ENCODE measurements around the gene STRIP1. TPM values are rescaled to one million over a fixed set of nuclear protein-coding genes. Genes with fewer than 3 reads are reported as not detected.

STRIP1 gene
- total RNA-seq, 1 experiment from 2014 or later: 40.6 TPM

GRCh38 chr1:110040548-110040947 is 6.1 kb downstream of the STRIP1 start:
- H3K9me3 Mint-ChIP-seq (ENCODE audit: unreplicated experiment): no peaks in the 10 kb centered on the region
- H3K27ac Mint-ChIP-seq (ENCODE audit: low read depth, unreplicated experiment): no peak overlapping the region
- BruUV-seq (replicated peaks): no TSS peak
- no peak for TF ChIP-seq CTCF (IDR thresholded peaks at IDR 0.05; ENCODE audit: unreplicated experiment)
- intact Hi-C loops (cut with micrococcal nuclease): no loop called here
- no peak for DNase-seq (ENCODE audit: unreplicated experiment)
- peaks cover 67% of the 10 kb centered on the region for H3K36me3 Mint-ChIP-seq (ENCODE audit: insufficient read depth, unreplicated experiment)
- CTCF ChIA-PET: interaction anchor here (0.5 to 12.1 kb wide), 5 partner anchors 11 to 509 kb away, joined by 3 to 120 read pairs (median 4); no protein-coding TSS in a partner anchor
- POLR2A ChIA-PET: no interaction called here
- H3K4me1 Mint-ChIP-seq (ENCODE audit: insufficient read depth, unreplicated experiment): peaks cover 3% of the 10 kb centered on the region
- H3K4me3 Mint-ChIP-seq (ENCODE audit: unreplicated experiment): no peak overlapping the region
- H3K27me3 Mint-ChIP-seq (ENCODE audit: insufficient read depth, unreplicated experiment): no peaks in the 10 kb centered on the region

DNA sequence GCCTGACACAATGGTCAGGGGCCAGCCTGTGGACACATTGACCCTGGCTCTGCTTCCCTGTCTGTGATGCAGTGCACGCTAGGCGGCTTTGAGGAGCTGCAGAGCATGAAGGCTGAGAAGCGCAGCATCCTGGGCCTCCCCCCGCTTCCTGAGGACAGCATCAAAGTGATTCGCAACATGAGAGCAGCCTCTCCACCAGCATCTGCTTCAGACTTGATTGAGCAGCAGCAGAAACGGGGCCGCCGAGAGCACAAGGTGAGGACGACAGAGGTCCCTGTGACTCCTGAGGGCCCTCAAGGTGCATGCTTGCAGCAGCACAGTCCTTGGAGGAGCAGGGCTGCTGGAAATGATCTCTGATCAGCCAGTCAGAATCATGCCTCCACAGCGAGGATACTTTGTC is 8.6 kb downstream of the STRIP1 start:
- ChIA-PET CTCF (interaction anchor here (0.6 to 12.1 kb wide), 2 partner anchors 9 to 554 kb away, joined by 3 to 120 read pairs; no protein-coding TSS in a partner anchor), POLR2A (interaction anchor here (1.5 kb wide), 1 partner anchor 9 kb away, joined by 6 read pairs; the partner anchor contains the start of gene STRIP1)
- Mint-ChIP-seq H3K27ac (ENCODE audit: low read depth, unreplicated experiment) (no peak overlapping the region), H3K27me3 (ENCODE audit: insufficient read depth, unreplicated experiment) (no peaks in the 10 kb centered on the region), H3K36me3 (ENCODE audit: insufficient read depth, unreplicated experiment) (peaks cover 90% of the 10 kb centered on the region), H3K4me3 (ENCODE audit: unreplicated experiment) (no peak overlapping the region), H3K9me3 (ENCODE audit: unreplicated experiment) (no peaks in the 10 kb centered on the region), H3K4me1 (ENCODE audit: insufficient read depth, unreplicated experiment) (no peaks in the 10 kb centered on the region)
- no peak for TF ChIP-seq CTCF (IDR thresholded peaks at IDR 0.05; ENCODE audit: unreplicated experiment)
- BruUV-seq (replicated peaks): no TSS peak
- intact Hi-C loops (cut with micrococcal nuclease): no loop called here
- no peak for DNase-seq (ENCODE audit: unreplicated experiment)

DNA sequence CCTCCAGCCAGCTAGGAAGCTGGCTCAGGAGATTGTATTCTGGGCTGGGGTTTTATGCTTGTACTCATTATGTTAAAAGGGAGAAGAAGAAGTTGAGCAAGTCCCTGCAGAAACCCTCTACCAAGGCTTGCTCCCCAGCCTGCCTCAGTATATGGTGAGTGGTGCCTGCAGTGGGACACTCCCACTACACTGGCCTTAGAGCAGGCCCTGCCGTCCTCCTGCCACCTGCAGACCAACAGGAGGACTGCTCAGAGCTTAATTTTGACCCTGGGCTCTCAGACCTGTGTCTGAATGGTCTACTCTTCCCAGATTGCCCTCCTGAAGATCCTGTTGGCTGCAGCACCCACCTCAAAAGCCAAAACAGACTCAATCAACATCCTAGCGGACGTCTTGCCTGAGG is 13.0 kb downstream of the STRIP1 start:
- DNase-seq (ENCODE audit: unreplicated experiment): no peak
- Mint-ChIP-seq H3K4me1 (ENCODE audit: insufficient read depth, unreplicated experiment) (peaks cover 7% of the 10 kb centered on the region), H3K36me3 (ENCODE audit: insufficient read depth, unreplicated experiment) (peaks cover 79% of the 10 kb centered on the region), H3K27me3 (ENCODE audit: insufficient read depth, unreplicated experiment) (no peaks in the 10 kb centered on the region), H3K27ac (ENCODE audit: low read depth, unreplicated experiment) (no peak overlapping the region), H3K4me3 (ENCODE audit: unreplicated experiment) (no peak overlapping the region), H3K9me3 (ENCODE audit: unreplicated experiment) (no peaks in the 10 kb centered on the region)
- CTCF ChIA-PET: interaction anchor here (0.6 to 1.9 kb wide), 5 partner anchors 12 to 161 kb away, joined by 3 to 5 read pairs (median 3); no protein-coding TSS in a partner anchor
- POLR2A ChIA-PET: no interaction called here
- no TSS peak for BruUV-seq (replicated peaks)
- intact Hi-C loops (cut with micrococcal nuclease): no loop called here
- no peak for TF ChIP-seq CTCF (IDR thresholded peaks at IDR 0.05; ENCODE audit: unreplicated experiment)

GRCh38 chr1:110048240-110048639 is 13.8 kb downstream of the STRIP1 start:
- H3K27me3 Mint-ChIP-seq (ENCODE audit: insufficient read depth, unreplicated experiment): no peaks in the 10 kb centered on the region
- no peak overlapping the region for H3K4me3 Mint-ChIP-seq (ENCODE audit: unreplicated experiment)
- H3K4me1 Mint-ChIP-seq (ENCODE audit: insufficient read depth, unreplicated experiment): peaks cover 7% of the 10 kb centered on the region
- peaks cover 79% of the 10 kb centered on the region for H3K36me3 Mint-ChIP-seq (ENCODE audit: insufficient read depth, unreplicated experiment)
- ChIA-PET CTCF (interaction anchor here (0.5 to 1.9 kb wide), 5 partner anchors 11 to 290 kb away, joined by 3 to 5 read pairs (median 3); no protein-coding TSS in a partner anchor), POLR2A (no interaction called here)
- TF ChIP-seq CTCF (IDR thresholded peaks at IDR 0.05; ENCODE audit: unreplicated experiment): no peak
- no peak for DNase-seq (ENCODE audit: unreplicated experiment)
- no peak overlapping the region for H3K27ac Mint-ChIP-seq (ENCODE audit: low read depth, unreplicated experiment)
- H3K9me3 Mint-ChIP-seq (ENCODE audit: unreplicated experiment): no peaks in the 10 kb centered on the region
- no TSS peak for BruUV-seq (replicated peaks)
- intact Hi-C loops (cut with micrococcal nuclease): no loop called here

All from MCF 10A (cell line).